ENCODE measurements around the gene CTTN.

The CTTN gene

GRCh38 chr11:70456921-70457532 is 58.7 kb downstream of the CTTN start:
- DNase-seq: peak; percentile 37

GRCh38 chr11:70458736-70459135 is 60.4 kb downstream of the CTTN start:
- no peak for DNase-seq

DNA sequence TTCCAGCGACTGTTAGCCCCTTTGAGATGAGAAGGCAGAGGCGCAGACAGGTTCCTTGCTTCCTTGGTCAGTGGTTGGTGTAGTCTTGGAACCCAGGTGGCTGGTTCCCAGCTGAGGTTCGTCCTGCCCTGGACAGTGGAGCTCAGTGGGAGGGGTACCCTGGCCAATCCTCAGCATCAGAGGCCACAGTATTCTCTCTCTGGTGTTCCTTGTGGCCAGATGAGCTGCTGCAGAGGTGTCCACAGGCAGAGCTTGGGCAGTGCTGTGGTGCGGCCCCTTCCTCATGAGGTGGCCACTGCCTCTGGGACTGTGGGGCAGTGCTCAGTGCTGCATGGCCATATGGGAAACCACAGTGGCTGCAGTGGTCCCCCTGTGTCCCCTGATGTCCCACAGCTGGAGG is 61.8 kb downstream of the CTTN start:
- DNase-seq: no peak

GRCh38 chr11:70460964-70461363 is 62.6 kb downstream of the CTTN start:
- no peak for DNase-seq

- DNase-seq: peak; percentile 9
Observed at GRCh38 chr11:70462818-70463477, 64.6 kb downstream of the CTTN start.

DNA sequence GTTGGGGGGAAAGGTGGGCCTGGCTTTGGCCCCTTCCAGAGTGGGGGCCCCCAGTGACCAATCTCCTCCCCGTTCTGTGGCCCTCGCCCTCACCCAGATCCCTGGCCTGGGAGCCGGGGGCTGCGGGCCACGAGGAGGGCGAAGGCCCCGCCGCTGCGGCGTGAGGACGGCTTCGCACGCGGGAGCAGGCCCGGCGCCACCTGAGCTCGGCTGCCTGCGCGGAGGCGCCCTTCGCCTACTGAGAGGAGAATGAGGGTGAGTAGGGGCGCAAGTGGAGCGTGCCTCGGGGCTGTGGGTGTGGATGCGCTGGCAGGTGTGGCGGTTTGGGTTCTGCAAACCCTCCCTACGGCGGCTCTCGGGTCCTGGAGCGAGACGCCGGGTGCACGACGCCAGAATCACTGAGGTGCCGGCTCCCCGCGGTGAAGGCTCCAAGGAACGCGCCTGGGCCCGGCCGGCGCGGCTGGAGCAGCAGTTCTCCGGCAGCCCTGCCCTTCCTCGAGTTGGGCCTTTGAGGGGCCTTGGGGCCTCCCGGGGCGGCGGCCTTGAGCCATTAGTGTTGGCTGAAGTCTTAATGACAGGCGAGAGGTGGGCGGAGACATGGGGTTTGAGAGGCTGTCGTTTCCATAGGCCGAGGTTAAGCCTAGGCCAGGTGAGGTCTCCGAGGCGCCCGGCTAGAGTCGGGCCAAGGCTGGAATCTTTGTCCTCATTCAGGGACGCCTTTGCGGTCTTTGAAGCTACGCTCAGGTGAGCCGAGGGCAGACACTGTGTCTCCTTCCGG is 65.3 kb downstream of the CTTN start:
- no peak for DNase-seq

DNA sequence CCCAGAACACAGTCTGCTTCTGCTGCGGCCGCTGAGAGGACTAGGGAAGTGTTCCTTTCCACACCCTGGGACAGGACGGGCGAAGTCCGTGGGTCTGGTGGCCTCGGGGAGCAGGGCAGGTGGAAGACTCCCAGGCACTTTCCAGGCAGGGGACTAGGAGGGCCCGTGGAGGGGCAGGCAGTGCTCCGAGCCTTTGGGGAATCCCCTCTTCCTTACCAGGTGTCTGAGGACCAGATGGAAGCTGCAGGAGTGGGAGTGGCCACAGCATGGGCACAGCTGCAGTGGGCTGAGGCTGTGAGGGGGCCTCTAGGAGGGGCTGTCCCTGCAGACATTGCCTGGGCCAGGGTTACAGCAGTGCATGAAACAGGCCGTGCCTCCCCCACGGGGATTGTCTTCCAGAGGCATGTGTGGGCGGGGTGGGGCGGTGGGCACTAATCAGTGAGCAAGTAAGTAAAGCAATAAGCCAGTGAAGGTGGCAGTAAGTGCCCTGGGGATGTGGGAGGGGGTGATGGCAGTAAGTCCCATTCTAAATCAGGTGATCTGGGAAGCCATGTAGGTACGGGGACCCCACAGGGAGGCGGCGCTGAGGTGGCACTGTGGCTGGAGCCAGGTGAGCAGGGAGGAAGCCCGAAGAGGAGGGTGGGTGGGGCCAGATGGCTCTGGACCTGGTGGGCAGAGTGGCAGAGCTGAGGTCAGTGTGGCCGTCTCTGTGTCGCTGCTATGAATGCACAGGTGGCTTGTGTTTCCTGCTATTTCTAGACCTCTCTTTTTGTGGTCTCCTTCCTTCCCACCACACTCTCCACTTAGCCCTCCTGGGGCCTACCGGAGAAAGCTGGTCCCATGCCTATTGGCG is 66.4 kb downstream of the CTTN start:
- DNase-seq: no peak

DNA sequence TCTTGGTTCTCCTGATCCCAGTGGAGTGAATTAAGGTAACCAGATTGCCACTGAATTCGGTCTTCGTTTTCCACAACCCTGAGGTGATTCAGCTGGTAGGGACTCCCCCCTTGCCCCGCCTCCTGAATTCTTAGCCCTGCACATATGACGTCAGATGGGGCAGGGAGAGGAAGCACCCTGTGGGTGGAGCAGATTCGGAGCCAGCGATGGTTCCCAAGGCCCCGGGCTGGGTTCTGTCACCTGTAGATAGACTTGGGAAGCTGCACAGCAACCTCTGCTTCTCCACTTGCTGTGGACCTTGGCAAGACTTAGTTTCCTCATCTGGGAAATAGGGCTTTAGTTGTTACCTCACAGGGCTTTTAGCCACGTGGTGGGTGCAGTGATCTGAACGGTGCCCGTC is 67.8 kb downstream of the CTTN start:
- DNase-seq: no peak

- DNase-seq: no peak
Observed at GRCh38 chr11:70466596-70466995, 68.3 kb downstream of the CTTN start.

DNA sequence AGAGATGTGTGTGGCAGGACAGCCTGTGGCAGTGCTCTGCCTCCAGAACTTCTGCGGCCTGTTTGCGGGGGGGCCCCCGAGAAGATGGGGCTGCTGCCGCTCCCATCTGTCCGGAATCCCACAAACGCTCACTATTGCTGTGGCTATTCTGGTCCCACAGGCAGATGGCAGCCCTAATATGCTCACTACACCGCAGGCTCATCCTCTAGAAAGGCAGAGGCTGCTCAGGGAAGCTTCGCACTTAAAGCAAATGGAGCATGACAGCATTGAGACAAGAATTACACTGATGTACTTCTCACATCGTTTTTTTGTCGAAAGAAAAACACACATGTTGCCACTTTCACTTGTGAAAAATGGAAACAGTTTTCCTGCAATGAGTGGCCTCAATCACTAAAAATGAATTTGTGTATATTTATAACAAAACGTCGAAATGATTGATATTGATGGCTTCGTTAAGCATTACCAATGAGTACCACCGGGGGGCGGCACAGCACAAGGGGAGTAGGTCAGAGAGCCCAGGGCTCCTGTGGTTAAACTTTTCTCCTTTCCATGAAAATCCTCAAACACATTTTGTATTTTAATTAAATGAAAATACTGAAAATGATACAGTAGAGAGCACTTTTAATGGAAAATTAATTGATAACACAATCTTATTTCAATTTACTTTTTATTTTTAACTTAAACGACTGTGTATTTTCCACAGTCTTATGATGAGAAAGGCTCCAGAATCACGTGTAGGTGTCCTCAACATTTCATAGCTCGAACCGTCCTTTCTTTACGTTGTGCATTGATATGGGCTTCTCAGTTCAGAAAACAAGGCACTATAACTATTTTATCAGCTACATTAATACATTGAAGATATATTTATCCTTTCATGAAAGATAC is 69.1 kb downstream of the CTTN start:
- peak; percentile 72 for DNase-seq

DNA sequence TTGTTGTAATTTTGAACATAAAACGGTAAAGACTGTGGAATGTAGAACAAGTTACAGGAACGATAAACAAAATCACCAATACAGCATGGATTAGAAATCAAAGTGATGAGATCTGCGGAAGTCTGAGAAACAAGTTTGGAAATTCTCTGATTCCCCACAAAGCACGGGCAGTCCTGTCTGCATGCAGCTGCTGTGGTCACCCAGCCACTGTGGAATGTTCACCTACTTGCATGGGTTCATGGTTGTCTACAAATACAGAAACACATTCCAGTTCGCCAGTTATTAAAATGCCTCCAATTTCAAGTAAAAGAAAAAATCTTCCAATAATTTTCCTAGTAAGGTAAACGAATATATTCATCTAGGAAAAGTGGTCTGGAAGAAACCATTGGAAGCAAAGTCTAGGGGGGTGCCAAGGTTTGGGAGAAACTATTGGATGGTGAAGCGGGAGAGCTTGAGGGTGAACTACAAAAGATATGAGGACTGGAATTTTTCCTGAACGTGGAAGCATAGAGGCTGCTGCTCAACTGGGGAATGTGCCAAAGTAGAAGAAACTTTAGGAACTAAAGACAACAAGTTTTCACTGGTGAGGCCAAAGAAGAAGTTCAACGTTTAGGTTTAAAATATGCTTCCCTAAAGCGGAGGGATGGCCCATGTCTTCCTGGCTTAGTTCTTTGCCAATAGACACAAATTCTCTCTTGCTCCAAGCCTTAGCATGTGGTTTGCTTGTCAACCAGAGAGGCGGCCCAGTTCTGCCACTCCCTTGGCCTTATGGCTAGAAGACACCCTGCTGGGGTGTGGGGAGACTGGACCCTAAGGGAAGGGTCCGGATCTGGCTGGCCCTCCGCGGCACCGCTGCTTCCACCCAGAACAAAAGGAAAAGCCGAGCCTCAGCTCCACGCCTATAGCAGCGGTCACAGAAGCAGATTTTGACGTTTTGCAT is 70.2 kb downstream of the CTTN start:
- DNase-seq: peak; percentile 24

DNA sequence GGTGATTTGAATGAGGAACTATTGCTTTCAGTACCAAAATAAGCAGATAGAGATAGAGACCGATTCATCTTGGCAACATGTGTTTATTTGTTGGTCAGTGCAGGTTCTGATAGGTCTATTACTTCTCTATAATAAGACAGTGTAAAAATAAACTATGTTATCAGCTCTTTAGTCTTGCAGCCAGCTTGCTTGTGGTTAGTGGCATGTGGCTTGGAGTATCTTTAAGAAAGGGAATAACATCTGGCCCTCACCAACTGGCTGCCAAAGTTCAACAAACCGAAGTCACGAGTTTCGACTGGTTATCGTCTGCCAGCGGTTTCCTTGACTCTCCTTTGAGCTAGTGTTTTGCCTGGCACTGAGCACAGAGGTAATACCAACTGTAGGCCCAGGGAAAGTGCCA is 71.8 kb downstream of the CTTN start:
- DNase-seq: peak; percentile 99

GRCh38 chr11:70471254-70471653 is 72.9 kb downstream of the CTTN start:
- DNase-seq: peak; percentile 85

- no peak for DNase-seq
Observed at GRCh38 chr11:70472240-70472639, 73.9 kb downstream of the CTTN start.

- DNase-seq: no peak
Observed at GRCh38 chr11:70473186-70473872, 75.0 kb downstream of the CTTN start.

GRCh38 chr11:70473873-70474690 is 75.8 kb downstream of the CTTN start:
- no peak for DNase-seq

- DNase-seq: no peak
Observed at GRCh38 chr11:70474710-70475109, 76.4 kb downstream of the CTTN start.

GRCh38 chr11:70476669-70477068 is 78.3 kb downstream of the CTTN start:
- no peak for DNase-seq

DNA sequence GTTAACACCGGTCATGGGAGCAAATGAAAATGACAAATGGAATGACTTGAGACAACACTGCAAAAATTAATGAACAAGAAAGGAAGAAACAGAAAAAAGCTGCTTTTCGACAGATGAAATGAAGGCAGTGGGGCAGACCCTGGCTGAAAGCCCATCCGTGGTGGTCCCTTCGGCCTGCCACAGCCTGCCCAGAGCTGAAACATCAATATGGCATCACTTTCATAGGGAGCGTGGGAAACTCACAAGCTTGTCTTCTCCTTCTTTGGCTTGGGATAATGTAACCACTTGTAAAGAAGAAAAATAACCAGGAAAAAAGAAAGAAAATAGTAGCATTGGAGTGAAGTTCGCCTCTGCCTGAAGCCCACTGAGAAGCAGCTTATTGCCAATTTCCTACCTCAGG is 78.8 kb downstream of the CTTN start:
- no peak for DNase-seq
